HFFc6 (cell line): ENCODE measurements around the gene SGMS2. TPM values are rescaled to one million over a fixed set of nuclear protein-coding genes. Genes with fewer than 3 reads are reported as not detected.
A peak's percentile ranks its signal among the peaks of the same experiment; 100 is the strongest.

Experiments used
- DNase-seq: peaks from one replicate; pipeline ENCODE4 v3.0.0-alpha.2; 2018
- H3K27ac Mint-ChIP-seq: 2 replicates; pipeline ENCODE4 v1.8.0; 2020; ENCODE audit warnings: mild to moderate bottlenecking, mixed read lengths
- H3K27me3 Mint-ChIP-seq: 2 replicates; pipeline ENCODE4 v1.8.0; 2021; ENCODE audit warnings: mild to moderate bottlenecking, moderate library complexity, mixed read lengths; ENCODE audit not compliant: insufficient read depth
- H3K36me3 Mint-ChIP-seq: 2 replicates; pipeline ENCODE4 v1.8.0; 2021; ENCODE audit warnings: low read depth, mixed read lengths
- H3K4me1 Mint-ChIP-seq: 2 replicates; pipeline ENCODE4 v1.8.0; 2020; ENCODE audit warnings: low read depth, mixed read lengths
- H3K4me3 Mint-ChIP-seq: 2 replicates; pipeline ENCODE4 v1.8.0; 2020; ENCODE audit warnings: mild to moderate bottlenecking, moderate library complexity, mixed read lengths
- H3K9me3 Mint-ChIP-seq: 2 replicates; pipeline ENCODE4 v1.8.0; 2020; ENCODE audit warnings: mild to moderate bottlenecking, mixed read lengths
- total RNA-seq, 6 experiments: library from RNA; stranded (reverse); fragmentation: NEBNext Ultra II Directional; extraction: Animal tissue kit (Norgen Biotek cat#: 25700); gene quantifications; 2 replicates in 1 of 6; 3 replicates in 5 of 6; pipeline ENCODE4 v1.2.3, GENCODE V29; 2021
- TF ChIP-seq, protein P1 (sequence below): fragments of 200-600 bp; sonication (generic); IDR thresholded peaks from 2 replicates; pipeline ENCODE4 v1.5.0; 2021; ENCODE audit warnings: antibody characterized with exemption, mild to moderate bottlenecking

Gene SGMS2
- total RNA-seq, 6 experiments from 2014 or later: 30.5 to 45.9 (median 34.7) TPM

- Mint-ChIP-seq H3K4me1 (peaks cover 37% of the 10 kb centered on the region), H3K9me3 (peaks cover 5% of the 10 kb centered on the region; the same call in 1 of the 2 replicates), H3K27ac (no peak overlapping the region), H3K4me3 (no peak overlapping the region), H3K36me3 (peaks cover 10% of the 10 kb centered on the region; the same call in 1 of the 2 replicates), H3K27me3 (no peaks in the 10 kb centered on the region)
- TF ChIP-seq, protein P1, sequence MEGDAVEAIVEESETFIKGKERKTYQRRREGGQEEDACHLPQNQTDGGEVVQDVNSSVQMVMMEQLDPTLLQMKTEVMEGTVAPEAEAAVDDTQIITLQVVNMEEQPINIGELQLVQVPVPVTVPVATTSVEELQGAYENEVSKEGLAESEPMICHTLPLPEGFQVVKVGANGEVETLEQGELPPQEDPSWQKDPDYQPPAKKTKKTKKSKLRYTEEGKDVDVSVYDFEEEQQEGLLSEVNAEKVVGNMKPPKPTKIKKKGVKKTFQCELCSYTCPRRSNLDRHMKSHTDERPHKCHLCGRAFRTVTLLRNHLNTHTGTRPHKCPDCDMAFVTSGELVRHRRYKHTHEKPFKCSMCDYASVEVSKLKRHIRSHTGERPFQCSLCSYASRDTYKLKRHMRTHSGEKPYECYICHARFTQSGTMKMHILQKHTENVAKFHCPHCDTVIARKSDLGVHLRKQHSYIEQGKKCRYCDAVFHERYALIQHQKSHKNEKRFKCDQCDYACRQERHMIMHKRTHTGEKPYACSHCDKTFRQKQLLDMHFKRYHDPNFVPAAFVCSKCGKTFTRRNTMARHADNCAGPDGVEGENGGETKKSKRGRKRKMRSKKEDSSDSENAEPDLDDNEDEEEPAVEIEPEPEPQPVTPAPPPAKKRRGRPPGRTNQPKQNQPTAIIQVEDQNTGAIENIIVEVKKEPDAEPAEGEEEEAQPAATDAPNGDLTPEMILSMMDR: no peak
- DNase-seq: no peak
Measured at GRCh38 chr4:107850438-107850837, 25.7 kb downstream of the SGMS2 start.

GRCh38 chr4:107853444-107854355, 29.0 kb downstream of the SGMS2 start:
- DNase-seq: peak; percentile 13
- Mint-ChIP-seq H3K4me1 (peaks cover 38% of the 10 kb centered on the region), H3K36me3 (no peaks in the 10 kb centered on the region; the same call in 1 of the 2 replicates), H3K4me3 (peak overlapping the region; percentile 65; the same call in 1 of the 2 replicates), H3K27me3 (no peaks in the 10 kb centered on the region), H3K9me3 (no peaks in the 10 kb centered on the region), H3K27ac (peak overlapping the region; percentile 51)
- TF ChIP-seq, protein P1: no peak

GRCh38 chr4:107854356-107855022, 29.8 kb downstream of the SGMS2 start:
- H3K4me3 Mint-ChIP-seq: peak overlapping the region; percentile 65
- H3K27me3 Mint-ChIP-seq: no peaks in the 10 kb centered on the region; the same call in 1 of the 2 replicates
- DNase-seq: peak; percentile 23
- peaks cover 38% of the 10 kb centered on the region for H3K4me1 Mint-ChIP-seq
- H3K9me3 Mint-ChIP-seq: no peaks in the 10 kb centered on the region
- TF ChIP-seq, protein P1: no peak
- no peaks in the 10 kb centered on the region; the same call in 1 of the 2 replicates for H3K36me3 Mint-ChIP-seq
- peak overlapping the region; percentile 51 for H3K27ac Mint-ChIP-seq

DNA sequence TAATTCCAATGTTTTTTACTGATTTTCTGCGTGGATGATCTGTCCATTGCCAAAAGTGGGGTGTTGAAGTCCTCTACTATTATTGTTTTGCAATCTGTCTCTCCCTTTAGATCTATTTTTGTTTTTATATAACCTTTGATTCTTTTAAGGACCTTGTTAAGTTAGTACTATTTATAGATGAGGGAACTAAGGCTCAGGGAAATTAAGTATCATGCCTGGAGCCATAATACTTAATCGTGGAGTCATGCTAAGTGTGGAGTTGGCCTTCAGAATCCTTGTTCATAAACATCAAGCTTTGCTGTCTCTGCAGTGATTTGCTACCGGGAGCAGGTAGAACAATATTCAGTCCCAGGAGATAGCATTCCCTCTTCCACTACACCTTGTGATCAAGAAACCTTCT, 31.0 kb downstream of the SGMS2 start:
- Mint-ChIP-seq H3K4me1 (peaks cover 38% of the 10 kb centered on the region), H3K9me3 (no peaks in the 10 kb centered on the region), H3K27me3 (no peaks in the 10 kb centered on the region; the same call in none of the 2 replicates), H3K36me3 (peaks cover under 1% of the 10 kb centered on the region; the same call in 1 of the 2 replicates), H3K27ac (no peak overlapping the region), H3K4me3 (no peak overlapping the region)
- TF ChIP-seq, protein P1: no peak
- no peak for DNase-seq

GRCh38 chr4:107856901-107857300, 32.2 kb downstream of the SGMS2 start:
- no peak for DNase-seq
- Mint-ChIP-seq H3K4me1 (peaks cover 38% of the 10 kb centered on the region), H3K36me3 (peaks cover 4% of the 10 kb centered on the region; the same call in 1 of the 2 replicates)

More at GRCh38 chr4:107856901-107857300, 32.2 kb downstream of the SGMS2 start:
- H3K27me3 Mint-ChIP-seq: no peaks in the 10 kb centered on the region; the same call in none of the 2 replicates
- TF ChIP-seq, protein P1: no peak
- no peak overlapping the region for H3K4me3 Mint-ChIP-seq
- no peak overlapping the region for H3K27ac Mint-ChIP-seq
- H3K9me3 Mint-ChIP-seq: no peaks in the 10 kb centered on the region
